Measurements from ENCODE around the gene HOXA5.
A peak's percentile ranks its signal among the peaks of the same experiment; 100 is the strongest.

The HOXA5 gene

GRCh38 chr7:27106181-27106900, 37.1 kb downstream of the HOXA5 start:
- no peak overlapping the region for H3K9ac ChIP-seq
- H3K36me3 ChIP-seq (ENCODE audit: control insufficient read depth, insufficient read depth, low read length) = no peaks in the 10 kb centered on the region
- H2AFZ ChIP-seq = no peak overlapping the region
- peak overlapping the region; percentile 97 for H3K4me3 ChIP-seq (ENCODE audit: low read depth, low read length)
- no peak for TF ChIP-seq CTCF (IDR thresholded peaks at IDR 0.05)
- H3K27me3 ChIP-seq (ENCODE audit: control insufficient read depth, insufficient read depth, low read length) = no peaks in the 10 kb centered on the region
- peak overlapping the region; percentile 86 for H3K4me2 ChIP-seq (ENCODE audit: low read length)
- H3K9me3 ChIP-seq (ENCODE audit: control insufficient read depth, low read length) = no peaks in the 10 kb centered on the region
- H3K4me1 ChIP-seq = no peaks in the 10 kb centered on the region
- H3K79me2 ChIP-seq = no peaks in the 10 kb centered on the region
- H3K27ac ChIP-seq = peak overlapping the region; percentile 17

GRCh38 chr7:27105301-27106031, 38.0 kb downstream of the HOXA5 start:
- TF ChIP-seq CTCF (IDR thresholded peaks at IDR 0.05) = no peak
- Histone ChIP-seq H3K4me3 (ENCODE audit: low read depth, low read length) (peak overlapping the region; percentile 97), H3K27me3 (ENCODE audit: control insufficient read depth, insufficient read depth, low read length) (no peaks in the 10 kb centered on the region), H3K36me3 (ENCODE audit: control insufficient read depth, insufficient read depth, low read length) (no peaks in the 10 kb centered on the region), H3K4me2 (ENCODE audit: low read length) (peak overlapping the region; percentile 86), H3K4me1 (no peaks in the 10 kb centered on the region), H3K9me3 (ENCODE audit: control insufficient read depth, low read length) (no peaks in the 10 kb centered on the region), H3K27ac (peak overlapping the region; percentile 17), H3K79me2 (no peaks in the 10 kb centered on the region), H3K9ac (no peak overlapping the region), H2AFZ (no peak overlapping the region)

GRCh38 chr7:27104341-27105058, 39.0 kb downstream of the HOXA5 start:
- no peaks in the 10 kb centered on the region for H3K9me3 ChIP-seq (ENCODE audit: control insufficient read depth, low read length)
- H3K9ac ChIP-seq = no peak overlapping the region
- H3K79me2 ChIP-seq = no peaks in the 10 kb centered on the region
- no peak overlapping the region for H2AFZ ChIP-seq
- H3K27me3 ChIP-seq (ENCODE audit: control insufficient read depth, insufficient read depth, low read length) = no peaks in the 10 kb centered on the region
- peak overlapping the region; percentile 97 for H3K4me3 ChIP-seq (ENCODE audit: low read depth, low read length)
- H3K4me1 ChIP-seq = no peaks in the 10 kb centered on the region
- peak overlapping the region; percentile 86 for H3K4me2 ChIP-seq (ENCODE audit: low read length)
- peak overlapping the region; percentile 53 for H3K27ac ChIP-seq
- no peak for TF ChIP-seq CTCF (IDR thresholded peaks at IDR 0.05)
- H3K36me3 ChIP-seq (ENCODE audit: control insufficient read depth, insufficient read depth, low read length) = no peaks in the 10 kb centered on the region

GRCh38 chr7:27103489-27104226, 39.8 kb downstream of the HOXA5 start:
- Histone ChIP-seq H3K9ac (no peak overlapping the region), H3K9me3 (ENCODE audit: control insufficient read depth, low read length) (no peaks in the 10 kb centered on the region), H3K36me3 (ENCODE audit: control insufficient read depth, insufficient read depth, low read length) (no peaks in the 10 kb centered on the region), H3K27me3 (ENCODE audit: control insufficient read depth, insufficient read depth, low read length) (no peaks in the 10 kb centered on the region), H3K79me2 (no peaks in the 10 kb centered on the region), H3K4me1 (no peaks in the 10 kb centered on the region), H3K4me3 (ENCODE audit: low read depth, low read length) (peak overlapping the region; percentile 97), H3K4me2 (ENCODE audit: low read length) (peak overlapping the region; percentile 86), H3K27ac (peak overlapping the region; percentile 53), H2AFZ (no peak overlapping the region)
- TF ChIP-seq CTCF (IDR thresholded peaks at IDR 0.05) = no peak

Data from parathyroid adenoma (tissue), 2 donors.